ENCODE measurements around the gene AFM.

GRCh38 chr4:73540826-73541225 is 59.3 kb downstream of the AFM start:
- TF ChIP-seq CTCF (IDR thresholded peaks at IDR 0.05): no peak
- no peak for TF ChIP-seq POLR2A (IDR thresholded peaks at IDR 0.05)

All from sigmoid colon (tissue), 3 donors.